Activated naive CD8-positive, alpha-beta T cell (primary cell): ENCODE measurements around the gene CHD2.

Experiments
- H3K27ac Mint-ChIP-seq: one replicate; pipeline ENCODE4 v1.8.0; 2021; ENCODE audit warnings: mixed read lengths
- H3K27me3 Mint-ChIP-seq: one replicate; pipeline ENCODE4 v1.8.0; 2021; ENCODE audit warnings: mixed read lengths
- H3K36me3 Mint-ChIP-seq: one replicate; pipeline ENCODE4 v1.8.0; 2021; ENCODE audit warnings: mixed read lengths
- H3K4me1 Mint-ChIP-seq: one replicate; pipeline ENCODE4 v1.8.0; 2021; ENCODE audit warnings: low read depth, mixed read lengths
- H3K4me3 Mint-ChIP-seq: one replicate; pipeline ENCODE4 v1.8.0; 2021; ENCODE audit warnings: mild to moderate bottlenecking, mixed read lengths
- H3K9me3 Mint-ChIP-seq: one replicate; pipeline ENCODE4 v1.8.0; 2021; ENCODE audit warnings: low read depth, mixed read lengths

Gene CHD2

DNA sequence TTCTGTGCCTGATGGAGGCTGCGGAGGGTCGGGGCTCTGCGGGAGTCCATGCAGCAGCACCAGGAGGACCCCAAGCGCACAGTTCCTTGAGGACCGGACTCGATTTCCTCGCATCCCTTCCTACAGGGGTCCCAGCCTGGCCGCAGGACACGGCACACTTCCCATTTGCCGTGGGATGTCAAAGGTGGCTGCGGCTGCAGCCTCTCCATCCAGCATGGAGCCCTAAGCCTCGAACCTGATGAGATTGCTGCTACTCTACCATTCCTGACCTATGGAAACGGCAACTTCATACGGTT, 148.2 kb downstream of the CHD2 start:
- Mint-ChIP-seq H3K9me3 (peaks cover 7% of the 10 kb centered on the region), H3K27ac (no peak overlapping the region), H3K27me3 (no peaks in the 10 kb centered on the region), H3K4me1 (peaks cover 19% of the 10 kb centered on the region), H3K4me3 (no peak overlapping the region), H3K36me3 (peaks cover 2% of the 10 kb centered on the region)

GRCh38 chr15:93048759-93049161, 148.6 kb downstream of the CHD2 start:
- no peaks in the 10 kb centered on the region for H3K27me3 Mint-ChIP-seq
- H3K9me3 Mint-ChIP-seq = peaks cover 7% of the 10 kb centered on the region
- peaks cover 2% of the 10 kb centered on the region for H3K36me3 Mint-ChIP-seq
- peaks cover 19% of the 10 kb centered on the region for H3K4me1 Mint-ChIP-seq
- no peak overlapping the region for H3K4me3 Mint-ChIP-seq
- H3K27ac Mint-ChIP-seq = no peak overlapping the region

- H3K36me3 Mint-ChIP-seq = peaks cover 2% of the 10 kb centered on the region
- H3K27me3 Mint-ChIP-seq = no peaks in the 10 kb centered on the region
- H3K4me1 Mint-ChIP-seq = peaks cover 19% of the 10 kb centered on the region
- peaks cover 7% of the 10 kb centered on the region for H3K9me3 Mint-ChIP-seq
- no peak overlapping the region for H3K4me3 Mint-ChIP-seq
- no peak overlapping the region for H3K27ac Mint-ChIP-seq
Observed at GRCh38 chr15:93049233-93049632, 149.1 kb downstream of the CHD2 start.

GRCh38 chr15:93049914-93050578, 149.9 kb downstream of the CHD2 start:
- Mint-ChIP-seq H3K4me3 (no peak overlapping the region), H3K4me1 (peaks cover 19% of the 10 kb centered on the region), H3K9me3 (peaks cover 7% of the 10 kb centered on the region), H3K27ac (no peak overlapping the region), H3K27me3 (no peaks in the 10 kb centered on the region), H3K36me3 (peaks cover 2% of the 10 kb centered on the region)

DNA sequence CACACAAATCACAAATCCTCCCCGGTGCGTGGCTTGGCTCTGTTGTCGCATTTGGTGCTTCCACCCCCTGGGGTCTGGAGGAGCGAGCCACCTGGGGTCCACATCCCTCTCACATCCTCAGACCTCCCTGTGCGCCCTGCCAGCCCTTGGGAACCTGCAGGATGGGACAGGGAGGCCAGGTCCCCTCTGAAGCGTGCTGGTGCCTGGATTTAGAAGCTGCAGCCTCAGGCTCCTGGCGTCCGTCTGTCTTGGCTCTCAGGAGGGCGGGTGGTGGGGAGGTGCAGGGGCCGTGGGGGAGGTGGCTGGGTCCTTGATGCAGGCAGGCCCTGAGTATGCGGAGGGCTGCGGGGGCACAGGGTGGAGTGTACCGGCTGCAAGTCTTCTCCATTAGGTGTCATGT, 150.5 kb downstream of the CHD2 start:
- Mint-ChIP-seq H3K9me3 (peaks cover 7% of the 10 kb centered on the region), H3K27me3 (no peaks in the 10 kb centered on the region), H3K27ac (no peak overlapping the region), H3K36me3 (peaks cover 2% of the 10 kb centered on the region), H3K4me1 (peaks cover 19% of the 10 kb centered on the region), H3K4me3 (no peak overlapping the region)

DNA sequence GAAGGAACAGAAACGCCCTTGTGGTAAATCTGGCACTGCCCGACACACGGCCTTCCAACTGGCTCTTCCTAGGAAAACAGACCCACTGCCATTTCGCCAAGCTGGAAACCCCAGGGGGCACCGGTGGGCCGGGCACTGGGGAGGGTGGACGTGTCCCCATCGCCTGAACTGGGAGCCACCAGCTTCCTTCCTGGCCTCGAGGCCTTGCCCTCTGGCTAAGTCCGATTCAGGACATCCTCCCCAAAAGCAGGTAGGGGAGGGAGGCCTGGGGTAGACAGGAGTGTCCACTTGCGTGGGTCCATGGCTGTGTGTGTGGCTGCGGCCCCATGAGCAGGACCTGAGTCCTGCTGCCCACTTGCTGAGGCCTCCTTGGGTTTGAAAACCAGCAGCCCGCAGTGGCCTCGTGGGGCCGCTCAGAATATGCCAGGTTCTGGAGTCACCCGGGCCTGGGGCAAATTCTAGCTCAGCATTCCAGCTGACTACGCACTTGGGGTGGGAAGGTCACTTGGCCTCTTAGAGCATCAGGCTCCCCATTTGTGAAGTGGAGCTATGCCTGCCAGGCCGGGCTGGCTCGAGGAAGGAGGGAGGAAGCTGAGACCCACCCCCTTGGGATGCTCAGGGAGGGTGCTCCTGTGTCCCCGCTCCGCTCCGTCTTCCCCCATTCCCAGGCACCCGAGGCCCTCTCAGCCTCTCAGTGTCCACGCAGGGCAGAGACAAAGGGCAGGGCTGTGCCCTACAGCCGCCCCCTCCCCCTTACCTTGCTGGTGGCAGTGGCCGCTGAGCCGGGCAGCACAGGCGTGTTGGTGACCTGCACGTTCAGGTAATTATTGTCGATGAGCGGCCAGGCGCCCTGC, 151.3 kb downstream of the CHD2 start:
- no peaks in the 10 kb centered on the region for H3K27me3 Mint-ChIP-seq
- no peak overlapping the region for H3K27ac Mint-ChIP-seq
- H3K4me1 Mint-ChIP-seq = peaks cover 17% of the 10 kb centered on the region
- no peaks in the 10 kb centered on the region for H3K36me3 Mint-ChIP-seq
- H3K4me3 Mint-ChIP-seq = no peak overlapping the region
- H3K9me3 Mint-ChIP-seq = peaks cover under 1% of the 10 kb centered on the region

- H3K36me3 Mint-ChIP-seq = no peaks in the 10 kb centered on the region
- no peak overlapping the region for H3K4me3 Mint-ChIP-seq
- H3K9me3 Mint-ChIP-seq = no peaks in the 10 kb centered on the region
- no peak overlapping the region for H3K27ac Mint-ChIP-seq
- H3K4me1 Mint-ChIP-seq = peaks cover 16% of the 10 kb centered on the region
- H3K27me3 Mint-ChIP-seq = no peaks in the 10 kb centered on the region
Observed at GRCh38 chr15:93052090-93052879, 152.2 kb downstream of the CHD2 start.

DNA sequence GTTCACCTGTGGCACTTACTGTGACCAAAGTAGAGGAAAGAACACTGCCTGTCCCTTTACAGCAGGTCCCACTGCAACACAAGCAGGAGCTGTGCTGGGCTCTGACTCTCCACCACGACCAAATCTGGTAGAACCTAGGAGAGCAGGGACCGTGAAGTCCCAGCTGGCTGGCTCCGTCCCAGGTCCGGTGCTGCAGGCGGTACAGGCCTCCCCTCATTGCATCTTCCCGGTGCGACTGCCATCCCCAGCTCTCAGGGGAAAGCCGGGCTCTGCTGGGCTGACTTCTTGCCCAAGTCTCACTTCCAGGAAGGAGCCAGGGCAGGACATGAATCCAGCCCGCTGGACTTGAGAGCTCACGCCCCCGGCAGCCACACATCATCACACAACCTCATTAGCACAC, 155.1 kb downstream of the CHD2 start:
- Mint-ChIP-seq H3K4me3 (no peak overlapping the region), H3K36me3 (no peaks in the 10 kb centered on the region), H3K27ac (no peak overlapping the region), H3K4me1 (no peaks in the 10 kb centered on the region), H3K9me3 (no peaks in the 10 kb centered on the region), H3K27me3 (no peaks in the 10 kb centered on the region)

GRCh38 chr15:93056836-93057235, 156.7 kb downstream of the CHD2 start:
- H3K27me3 Mint-ChIP-seq = no peaks in the 10 kb centered on the region
- no peaks in the 10 kb centered on the region for H3K36me3 Mint-ChIP-seq
- H3K27ac Mint-ChIP-seq = no peak overlapping the region
- no peaks in the 10 kb centered on the region for H3K9me3 Mint-ChIP-seq
- H3K4me1 Mint-ChIP-seq = no peaks in the 10 kb centered on the region
- H3K4me3 Mint-ChIP-seq = no peak overlapping the region

DNA sequence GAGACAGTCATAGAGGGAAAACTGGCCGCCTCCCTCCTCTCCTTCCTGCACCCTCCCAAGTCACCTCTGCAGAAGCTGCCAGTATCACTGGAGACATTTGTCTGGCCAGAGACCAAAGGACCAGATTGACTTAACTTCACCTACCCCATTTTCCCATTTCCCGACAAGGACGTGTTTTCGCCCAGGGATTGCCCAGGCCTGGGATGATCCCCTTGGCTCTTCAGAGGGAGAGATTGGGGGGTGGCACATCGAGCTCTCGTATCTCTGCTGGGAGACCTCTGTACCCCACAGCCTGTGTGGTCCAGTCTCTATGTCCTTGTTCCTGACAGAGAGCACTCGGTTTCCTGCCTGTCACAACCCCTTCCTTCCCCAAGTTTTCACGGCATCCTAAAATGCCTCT, 157.5 kb downstream of the CHD2 start:
- H3K36me3 Mint-ChIP-seq = no peaks in the 10 kb centered on the region
- no peak overlapping the region for H3K27ac Mint-ChIP-seq

DNA sequence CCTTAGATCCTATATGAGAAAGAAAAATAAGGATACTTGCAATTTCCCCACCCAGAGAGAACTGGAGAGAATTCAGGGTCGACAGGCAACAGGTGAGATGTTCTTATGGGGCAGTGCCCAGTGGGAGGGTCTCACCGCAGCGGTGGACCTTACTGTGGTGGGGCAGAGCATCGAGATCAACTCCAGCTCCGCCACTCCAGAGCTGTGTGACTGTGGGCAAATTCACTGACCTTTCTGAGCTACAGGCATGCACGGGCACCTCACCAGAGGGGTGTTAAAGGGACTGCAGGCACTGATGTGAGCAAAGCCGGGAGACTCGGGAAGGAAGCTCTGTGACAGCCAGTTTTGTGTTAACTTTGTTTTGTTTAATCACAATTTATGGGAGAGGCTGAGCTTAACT, 158.0 kb downstream of the CHD2 start:
- no peak overlapping the region for H3K27ac Mint-ChIP-seq
- no peaks in the 10 kb centered on the region for H3K36me3 Mint-ChIP-seq
- no peaks in the 10 kb centered on the region for H3K27me3 Mint-ChIP-seq
- no peak overlapping the region for H3K4me3 Mint-ChIP-seq
- H3K9me3 Mint-ChIP-seq = no peaks in the 10 kb centered on the region
- no peaks in the 10 kb centered on the region for H3K4me1 Mint-ChIP-seq

More for the DNA sequence above, 157.5 kb downstream of the CHD2 start:
- Mint-ChIP-seq H3K27me3 (no peaks in the 10 kb centered on the region), H3K4me1 (no peaks in the 10 kb centered on the region), H3K9me3 (no peaks in the 10 kb centered on the region), H3K4me3 (no peak overlapping the region)

GRCh38 chr15:93058904-93059427, 158.8 kb downstream of the CHD2 start:
- H3K4me1 Mint-ChIP-seq = no peaks in the 10 kb centered on the region
- peaks cover 2% of the 10 kb centered on the region for H3K27me3 Mint-ChIP-seq
- H3K27ac Mint-ChIP-seq = no peak overlapping the region
- no peaks in the 10 kb centered on the region for H3K9me3 Mint-ChIP-seq
- H3K4me3 Mint-ChIP-seq = no peak overlapping the region
- no peaks in the 10 kb centered on the region for H3K36me3 Mint-ChIP-seq

- H3K4me1 Mint-ChIP-seq = no peaks in the 10 kb centered on the region
- no peak overlapping the region for H3K27ac Mint-ChIP-seq
- no peak overlapping the region for H3K4me3 Mint-ChIP-seq
- H3K36me3 Mint-ChIP-seq = no peaks in the 10 kb centered on the region
- peaks cover 2% of the 10 kb centered on the region for H3K27me3 Mint-ChIP-seq
- no peaks in the 10 kb centered on the region for H3K9me3 Mint-ChIP-seq
Observed at GRCh38 chr15:93059442-93059841, 159.3 kb downstream of the CHD2 start.

DNA sequence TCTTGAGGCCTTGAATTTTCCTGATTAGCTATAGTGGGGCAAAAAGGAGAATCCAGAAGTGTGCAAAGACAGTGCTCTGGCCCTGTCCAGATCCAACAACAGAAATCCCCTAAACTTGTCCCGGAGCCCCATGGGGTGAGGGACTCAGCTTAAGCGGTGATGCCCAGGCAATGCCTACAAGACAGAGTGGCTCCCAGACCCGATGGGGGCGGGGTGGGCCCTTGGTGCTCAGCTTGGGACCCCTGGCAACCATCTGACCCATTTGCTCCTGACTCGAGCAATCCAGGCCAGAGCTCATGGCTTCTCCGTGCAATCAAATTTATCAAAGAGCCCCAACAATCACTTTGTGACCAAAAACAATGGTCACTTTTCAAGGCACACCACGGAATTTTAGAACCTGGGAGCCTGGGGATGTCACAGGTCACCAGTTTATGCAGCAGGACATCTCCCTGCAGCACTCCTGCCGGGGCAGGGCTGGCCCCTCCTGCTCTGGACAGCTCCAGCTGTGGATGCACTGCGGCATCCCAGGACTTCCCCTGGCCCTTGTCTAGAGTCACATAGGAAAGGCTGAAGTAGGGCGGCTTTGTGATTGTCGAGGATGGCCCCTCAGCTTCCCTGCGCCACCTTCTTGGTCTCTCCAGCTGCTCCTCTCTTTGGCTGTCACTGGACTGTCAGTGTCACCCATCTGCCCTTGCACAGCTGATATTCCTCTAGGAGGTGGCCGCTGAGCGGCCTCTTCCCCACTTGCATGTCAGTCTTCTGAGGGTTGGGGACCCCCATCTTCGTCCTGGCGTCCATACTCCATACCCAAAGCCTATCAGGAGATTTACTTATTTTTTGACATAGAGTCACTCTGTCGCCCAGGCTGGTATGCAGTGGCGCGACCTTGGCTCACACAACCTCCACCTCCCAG, 160.5 kb downstream of the CHD2 start:
- no peak overlapping the region for H3K27ac Mint-ChIP-seq
- H3K4me3 Mint-ChIP-seq = no peak overlapping the region
- peaks cover 2% of the 10 kb centered on the region for H3K27me3 Mint-ChIP-seq
- no peaks in the 10 kb centered on the region for H3K4me1 Mint-ChIP-seq
- H3K9me3 Mint-ChIP-seq = no peaks in the 10 kb centered on the region
- no peaks in the 10 kb centered on the region for H3K36me3 Mint-ChIP-seq
